NCI-H128 (cell line): Measurements from ENCODE around the gene CDC42EP3.

ENCODE experiments used
- DNase-seq: peaks from one replicate; lab custom pipeline; 2025; ENCODE audit not compliant: unreplicated experiment; lab: John Stamatoyannopoulos, UW

The CDC42EP3 gene

GRCh38 chr2:37619959-37620300 lies 51.5 kb downstream of the CDC42EP3 start:
- DNase-seq = no peak

DNA sequence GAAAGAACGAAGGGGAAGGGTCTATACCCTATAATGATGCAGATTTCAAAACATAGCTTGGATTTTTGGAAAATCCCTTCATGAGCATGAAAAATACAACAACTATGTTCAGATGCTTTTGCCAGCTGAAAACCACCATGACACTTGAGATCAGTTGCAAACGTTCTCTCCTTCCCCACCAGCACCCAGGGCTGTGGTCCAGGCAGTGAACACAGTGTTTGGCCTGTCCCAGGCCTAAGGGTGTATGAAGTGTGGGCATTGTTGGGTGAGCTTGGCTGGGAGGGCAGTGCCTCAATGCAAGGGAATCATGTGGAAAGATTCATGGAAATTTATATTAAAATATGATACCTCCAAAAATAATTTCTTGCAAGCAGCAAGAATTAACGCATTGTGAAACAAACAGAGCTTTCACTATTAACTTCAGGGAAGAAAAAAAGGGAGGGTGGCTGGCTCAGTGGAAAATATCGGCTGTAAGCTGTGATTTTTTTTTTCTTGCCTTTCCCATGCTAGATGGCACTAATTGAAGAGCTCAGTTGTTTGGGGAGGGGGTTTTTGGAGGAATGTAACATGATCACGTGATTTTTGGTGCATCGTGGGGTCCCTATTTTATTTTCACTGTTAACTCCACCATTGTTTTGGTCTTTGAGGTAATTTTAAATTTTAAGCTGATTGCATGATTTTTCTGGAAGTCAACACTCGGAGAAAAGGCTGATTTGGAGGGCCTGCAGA lies 52.0 kb downstream of the CDC42EP3 start:
- DNase-seq = no peak

- no peak for DNase-seq
These were observed 53.1 kb downstream of the CDC42EP3 start for GRCh38 chr2:37618326-37618725.

- no peak for DNase-seq
These were observed 54.1 kb downstream of the CDC42EP3 start for GRCh38 chr2:37617119-37617892.

DNA sequence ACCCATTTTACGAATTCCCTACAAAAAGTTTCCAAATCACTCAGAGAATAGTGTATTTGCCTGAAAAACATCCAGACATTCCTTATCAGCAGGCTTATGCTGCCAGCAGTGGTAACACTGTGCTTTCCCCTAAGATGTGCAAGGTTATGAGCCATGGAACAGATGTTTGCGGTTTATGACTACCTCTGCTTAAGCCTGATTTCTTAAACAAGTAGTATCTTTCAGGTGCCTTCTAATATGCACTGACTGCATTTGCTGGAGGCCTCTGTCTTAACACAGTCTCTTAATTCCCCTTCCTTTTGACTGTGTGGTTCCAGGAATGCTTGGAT lies 54.8 kb downstream of the CDC42EP3 start:
- no peak for DNase-seq

DNA sequence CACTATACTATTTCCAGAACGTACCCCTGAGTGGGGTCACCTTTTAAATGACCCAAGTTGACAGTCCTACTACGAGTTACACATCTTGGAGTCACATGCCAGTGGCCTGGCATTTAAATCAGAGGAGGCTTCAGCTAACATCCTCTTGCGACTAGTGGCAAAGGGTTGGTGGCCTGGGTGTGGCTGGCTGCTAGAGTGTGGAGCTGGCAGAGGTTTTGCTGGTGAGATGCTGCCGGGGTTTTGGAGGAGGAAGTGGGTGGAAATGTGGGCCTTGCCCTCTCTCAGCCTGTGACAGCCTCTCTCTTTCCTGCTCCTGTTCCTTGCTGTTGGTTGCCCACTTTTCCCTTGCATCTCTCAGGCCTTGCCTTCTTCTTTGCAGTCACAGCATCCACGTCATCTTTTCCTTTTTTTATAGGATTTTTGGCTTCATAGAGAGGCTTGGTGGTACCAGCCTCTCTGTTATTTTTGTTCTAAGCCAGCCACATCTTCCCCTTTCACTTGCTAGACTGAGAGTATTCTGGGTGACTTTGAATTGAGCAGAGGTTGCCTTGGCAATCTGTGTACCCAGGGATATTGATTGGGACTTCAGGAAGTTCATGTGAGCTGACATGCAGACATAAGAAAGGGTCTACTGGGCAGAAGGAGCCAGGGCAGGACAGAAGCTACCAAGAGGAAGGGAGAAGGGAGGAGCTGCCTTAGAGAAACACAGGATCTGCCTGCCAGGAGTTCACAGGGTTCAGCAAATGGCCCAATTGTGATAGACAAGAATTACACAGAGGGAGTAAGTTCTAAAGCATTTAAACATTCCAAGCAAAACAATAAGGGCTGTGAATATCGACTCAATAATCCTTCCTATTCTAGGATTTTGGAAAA lies 55.4 kb downstream of the CDC42EP3 start:
- DNase-seq = no peak

DNA sequence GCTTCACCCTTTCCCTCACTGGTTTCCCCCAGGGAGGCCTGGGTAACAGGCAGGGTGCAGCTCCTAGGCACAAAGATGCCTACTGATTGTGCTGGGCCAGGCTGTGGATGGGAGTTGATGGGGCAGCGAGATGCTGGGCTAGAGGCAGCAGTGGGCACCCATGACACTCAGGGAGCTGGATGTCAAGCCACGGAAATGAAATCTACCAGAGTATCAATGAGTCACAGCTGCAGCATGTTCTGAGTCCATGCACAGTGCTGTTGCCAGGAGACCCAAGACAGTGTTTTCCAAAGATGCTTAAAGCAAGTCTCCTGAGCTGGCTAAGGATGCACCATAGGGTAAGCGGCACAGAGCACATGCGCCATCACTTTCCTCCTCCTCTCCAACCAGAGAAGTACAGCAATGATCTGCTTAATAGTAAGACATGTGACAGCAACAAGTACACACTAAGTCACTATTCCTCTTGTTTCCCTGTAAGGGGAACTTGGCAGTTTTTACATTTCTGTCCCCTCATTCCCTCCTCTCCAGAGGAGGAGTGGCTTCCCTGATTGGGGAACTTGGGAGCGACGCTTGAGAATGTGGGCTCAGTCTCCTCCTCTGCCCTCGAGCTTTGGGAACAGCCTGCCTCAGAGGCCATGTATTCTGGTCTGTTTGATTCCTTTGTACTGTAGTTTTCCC lies 57.2 kb downstream of the CDC42EP3 start:
- DNase-seq = no peak

DNA sequence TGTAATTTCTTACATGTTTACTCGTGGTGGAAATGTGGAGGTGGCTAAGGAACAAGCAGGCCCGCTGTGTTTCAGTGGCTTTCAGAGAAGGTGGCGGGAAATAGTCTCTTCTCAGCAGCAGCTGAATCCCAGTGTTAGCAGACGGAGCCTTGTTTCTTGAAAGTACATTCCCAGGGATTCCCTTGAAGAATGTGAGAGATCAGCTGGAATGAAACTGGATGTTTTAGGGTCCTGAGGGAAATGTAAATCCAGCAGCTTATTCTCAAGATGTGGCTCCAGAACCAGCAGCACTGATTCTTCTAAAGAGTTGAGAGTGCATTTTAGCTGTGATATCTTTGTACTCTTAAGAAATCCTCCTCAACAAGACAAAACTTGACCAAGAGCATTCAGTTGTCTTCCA lies 59.1 kb downstream of the CDC42EP3 start:
- DNase-seq = no peak

GRCh38 chr2:37610638-37611289 lies 60.7 kb downstream of the CDC42EP3 start:
- no peak for DNase-seq

- DNase-seq = no peak
These were observed 61.7 kb downstream of the CDC42EP3 start for GRCh38 chr2:37609782-37610181.

GRCh38 chr2:37604716-37605115 lies 66.7 kb downstream of the CDC42EP3 start:
- DNase-seq = no peak

- no peak for DNase-seq
These were observed 68.7 kb downstream of the CDC42EP3 start for GRCh38 chr2:37602702-37603101.

DNA sequence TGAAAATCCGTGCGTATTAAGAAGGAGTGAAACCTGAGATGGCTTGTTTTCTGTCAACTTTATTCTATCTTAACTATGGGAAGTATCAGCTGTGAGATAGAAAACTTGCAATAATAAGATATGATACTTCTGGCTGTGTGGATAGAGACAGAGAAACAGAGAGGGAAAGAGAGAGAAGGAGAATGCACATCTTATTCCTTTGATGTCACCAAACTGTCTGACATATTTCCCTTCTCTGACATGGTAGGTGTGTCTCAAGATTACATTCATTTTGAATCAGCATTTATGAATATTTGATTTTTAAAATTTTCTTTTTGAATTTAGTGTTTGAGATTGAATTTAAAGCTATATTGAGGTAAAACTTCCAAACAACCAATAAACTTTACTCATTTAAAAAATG lies 69.4 kb downstream of the CDC42EP3 start:
- DNase-seq = no peak

- no peak for DNase-seq
These were observed 69.9 kb downstream of the CDC42EP3 start for GRCh38 chr2:37601569-37601968.

DNA sequence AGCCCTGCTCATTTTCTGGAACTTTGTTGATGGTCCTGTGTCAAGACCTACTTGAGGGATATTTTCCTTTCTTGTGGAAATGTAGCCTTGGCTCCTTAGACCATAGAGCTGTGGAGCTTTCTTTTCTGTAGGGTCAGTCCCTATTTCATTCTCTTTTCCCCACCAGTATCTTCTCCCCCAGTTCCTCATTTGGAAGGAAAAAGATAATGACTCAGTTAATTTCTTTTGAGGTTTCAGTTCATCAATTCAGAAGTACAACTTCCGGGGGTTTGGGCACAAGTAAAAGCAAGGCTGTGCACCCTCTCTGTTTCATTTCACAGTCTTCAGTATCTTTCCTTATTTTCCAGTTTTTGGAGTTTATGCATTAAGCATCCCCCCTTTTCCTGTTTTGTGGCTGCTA lies 70.7 kb downstream of the CDC42EP3 start:
- no peak for DNase-seq

GRCh38 chr2:37599688-37600525 lies 71.5 kb downstream of the CDC42EP3 start:
- DNase-seq = no peak

GRCh38 chr2:37593694-37594093 lies 77.7 kb downstream of the CDC42EP3 start:
- no peak for DNase-seq

DNA sequence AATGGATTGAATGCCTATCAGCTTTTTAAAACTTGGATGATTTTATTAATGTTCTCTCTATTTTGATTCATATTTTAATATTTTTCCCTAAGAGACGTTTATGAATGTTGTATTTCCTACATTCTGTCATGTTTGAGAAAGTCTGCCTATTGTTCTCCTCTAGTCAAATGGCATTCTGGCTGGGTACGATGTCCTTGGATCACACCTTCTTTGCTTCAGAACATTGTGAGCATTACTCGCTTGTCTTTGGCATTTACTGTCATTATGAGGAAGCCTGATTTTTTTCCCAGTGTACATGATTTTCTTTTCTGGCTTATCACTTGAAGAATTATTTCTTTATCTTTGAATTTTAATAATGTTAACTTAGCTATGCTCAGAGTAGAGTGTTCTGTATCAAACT lies 78.4 kb downstream of the CDC42EP3 start:
- no peak for DNase-seq
